ENCODE results near the gene EFHC1.
A peak's percentile ranks its signal among the peaks of the same experiment; 100 is the strongest.

The EFHC1 gene

DNA sequence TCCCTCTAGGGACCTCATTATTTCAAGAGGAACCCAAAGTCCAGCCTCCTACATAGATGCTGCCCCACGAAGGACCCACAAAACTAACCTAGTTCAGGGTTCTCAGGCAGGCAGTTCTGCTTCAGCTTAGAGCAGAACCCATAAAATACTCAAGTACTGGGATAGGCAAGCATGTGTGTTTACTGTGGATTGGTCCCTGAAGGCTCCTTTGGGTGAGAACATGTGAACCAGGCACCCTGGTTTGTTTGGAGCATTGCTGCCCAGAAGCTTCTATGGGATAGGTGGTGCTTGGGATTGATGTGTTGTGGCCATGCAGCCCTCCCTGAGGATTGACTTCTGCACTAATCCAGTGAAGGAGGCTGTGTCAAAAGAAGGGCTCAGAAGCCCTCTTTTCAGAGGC is 14.9 kb upstream of the EFHC1 start:
- DNase-seq (ENCODE audit: low read depth): no peak
- TF ChIP-seq, protein P1, sequence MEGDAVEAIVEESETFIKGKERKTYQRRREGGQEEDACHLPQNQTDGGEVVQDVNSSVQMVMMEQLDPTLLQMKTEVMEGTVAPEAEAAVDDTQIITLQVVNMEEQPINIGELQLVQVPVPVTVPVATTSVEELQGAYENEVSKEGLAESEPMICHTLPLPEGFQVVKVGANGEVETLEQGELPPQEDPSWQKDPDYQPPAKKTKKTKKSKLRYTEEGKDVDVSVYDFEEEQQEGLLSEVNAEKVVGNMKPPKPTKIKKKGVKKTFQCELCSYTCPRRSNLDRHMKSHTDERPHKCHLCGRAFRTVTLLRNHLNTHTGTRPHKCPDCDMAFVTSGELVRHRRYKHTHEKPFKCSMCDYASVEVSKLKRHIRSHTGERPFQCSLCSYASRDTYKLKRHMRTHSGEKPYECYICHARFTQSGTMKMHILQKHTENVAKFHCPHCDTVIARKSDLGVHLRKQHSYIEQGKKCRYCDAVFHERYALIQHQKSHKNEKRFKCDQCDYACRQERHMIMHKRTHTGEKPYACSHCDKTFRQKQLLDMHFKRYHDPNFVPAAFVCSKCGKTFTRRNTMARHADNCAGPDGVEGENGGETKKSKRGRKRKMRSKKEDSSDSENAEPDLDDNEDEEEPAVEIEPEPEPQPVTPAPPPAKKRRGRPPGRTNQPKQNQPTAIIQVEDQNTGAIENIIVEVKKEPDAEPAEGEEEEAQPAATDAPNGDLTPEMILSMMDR (IDR thresholded peaks at IDR 0.05; ENCODE audit: low read depth, low read length, missing control alignments): no peak
- in situ Hi-C loops (cut with HindIII; ENCODE audit: low sequenced_read_pairs): loop anchor here (25.0 kb wide), 1 partner anchor 257 kb away; the partner anchor contains the start of gene TMEM14A
- no peak overlapping the region for H3K4me3 ChIP-seq (ENCODE audit: low read depth, low read length)

DNA sequence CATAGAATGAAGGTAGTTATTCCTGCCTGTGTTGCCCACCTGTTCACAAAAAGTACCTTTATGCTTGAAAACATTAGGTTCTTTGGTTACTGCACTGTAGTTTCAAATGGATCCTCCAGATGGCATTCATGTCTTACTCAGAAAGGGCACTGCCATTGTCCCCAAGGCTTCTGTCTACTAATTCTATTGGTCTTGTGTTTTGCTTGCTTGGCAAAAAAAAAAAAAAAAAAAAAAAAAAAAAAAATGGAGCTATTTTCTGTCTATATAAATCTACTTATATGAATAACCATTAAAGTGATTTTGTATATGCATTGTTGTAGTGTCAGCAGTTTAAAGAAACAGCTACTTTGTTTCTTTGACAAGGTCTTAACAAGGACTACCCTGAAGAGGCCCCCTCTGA is 12.7 kb upstream of the EFHC1 start:
- no peak for DNase-seq (ENCODE audit: low read depth)
- in situ Hi-C loops (cut with HindIII; ENCODE audit: low sequenced_read_pairs): loop anchor here (25.0 kb wide), 1 partner anchor 255 kb away; the partner anchor contains the start of gene TMEM14A
- H3K4me3 ChIP-seq (ENCODE audit: low read depth, low read length): no peak overlapping the region
- TF ChIP-seq, protein P1 (IDR thresholded peaks at IDR 0.05; ENCODE audit: low read depth, low read length, missing control alignments): peak; percentile 53

DNA sequence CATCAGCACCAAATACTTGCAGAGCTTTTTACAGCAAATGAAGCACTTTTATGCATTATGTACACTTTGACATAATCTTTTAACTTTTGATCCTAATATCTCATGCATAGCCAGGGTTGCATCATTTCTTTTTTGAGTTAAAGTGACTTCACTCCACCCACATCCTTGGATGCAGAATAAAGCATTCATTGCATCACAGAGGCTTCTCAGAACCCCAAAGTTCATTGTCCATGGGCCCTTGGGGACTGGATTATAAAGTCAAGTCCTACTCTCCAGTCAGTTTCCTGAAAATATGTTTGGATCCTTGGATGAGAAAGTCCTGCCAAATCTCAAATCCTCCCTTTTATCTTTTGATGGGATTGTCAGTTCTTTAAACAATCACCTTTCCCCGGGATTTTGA is 10.6 kb upstream of the EFHC1 start:
- TF ChIP-seq, protein P1 (IDR thresholded peaks at IDR 0.05; ENCODE audit: low read depth, low read length, missing control alignments): no peak
- in situ Hi-C loops (cut with HindIII; ENCODE audit: low sequenced_read_pairs): loop anchor here (25.0 kb wide), 1 partner anchor 253 kb away; the partner anchor contains the start of gene TMEM14A
- no peak for DNase-seq (ENCODE audit: low read depth)
- no peak overlapping the region for H3K4me3 ChIP-seq (ENCODE audit: low read depth, low read length)

DNA sequence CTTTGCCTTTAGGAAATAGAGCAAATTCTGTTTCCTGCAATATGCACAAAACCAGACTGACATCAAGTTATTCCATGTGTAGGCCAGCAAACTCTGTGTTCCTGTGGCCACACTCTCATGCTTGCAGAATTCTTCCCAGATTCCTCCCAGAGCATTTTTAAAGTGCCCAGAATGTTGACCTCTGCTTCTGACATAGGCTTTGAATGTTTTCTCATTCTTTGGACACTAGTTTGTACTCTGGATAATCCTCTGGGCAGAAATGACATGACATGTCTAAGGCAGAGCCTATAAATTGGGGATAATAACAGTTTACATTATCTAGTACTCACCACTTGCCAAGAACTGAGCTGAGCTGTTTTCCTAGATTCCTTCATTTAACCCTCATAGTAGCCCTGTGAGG is 9.2 kb upstream of the EFHC1 start:
- TF ChIP-seq, protein P1 (IDR thresholded peaks at IDR 0.05; ENCODE audit: low read depth, low read length, missing control alignments): no peak
- no peak overlapping the region for H3K4me3 ChIP-seq (ENCODE audit: low read depth, low read length)
- in situ Hi-C loops (cut with HindIII; ENCODE audit: low sequenced_read_pairs): loop anchor here (25.0 kb wide), 1 partner anchor 251 kb away; the partner anchor contains the start of gene TMEM14A
- no peak for DNase-seq (ENCODE audit: low read depth)

DNA sequence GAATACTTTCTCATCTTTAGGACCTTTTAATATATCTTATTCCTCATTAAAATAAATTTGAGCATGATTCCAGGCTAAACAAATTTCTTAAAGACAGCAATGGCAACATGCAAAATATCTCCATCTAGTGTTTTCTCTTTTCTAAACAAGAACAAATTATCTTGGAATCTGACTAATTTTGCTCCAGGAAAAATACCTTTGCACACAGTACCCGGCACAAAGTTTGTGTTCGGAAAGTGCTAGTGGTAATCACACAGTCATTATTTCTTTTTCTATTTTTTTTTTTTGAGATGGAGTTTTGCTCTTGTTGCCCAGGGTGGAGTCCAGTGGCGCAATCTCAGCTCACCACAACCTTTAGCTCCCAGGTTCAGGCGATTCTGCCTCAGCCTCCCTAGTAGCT is 8.2 kb upstream of the EFHC1 start:
- H3K4me3 ChIP-seq (ENCODE audit: low read depth, low read length): no peak overlapping the region
- TF ChIP-seq, protein P1 (IDR thresholded peaks at IDR 0.05; ENCODE audit: low read depth, low read length, missing control alignments): no peak
- no peak for DNase-seq (ENCODE audit: low read depth)
- in situ Hi-C loops (cut with HindIII; ENCODE audit: low sequenced_read_pairs): loop anchor here (25.0 kb wide), 1 partner anchor 250 kb away; the partner anchor contains the start of gene TMEM14A

DNA sequence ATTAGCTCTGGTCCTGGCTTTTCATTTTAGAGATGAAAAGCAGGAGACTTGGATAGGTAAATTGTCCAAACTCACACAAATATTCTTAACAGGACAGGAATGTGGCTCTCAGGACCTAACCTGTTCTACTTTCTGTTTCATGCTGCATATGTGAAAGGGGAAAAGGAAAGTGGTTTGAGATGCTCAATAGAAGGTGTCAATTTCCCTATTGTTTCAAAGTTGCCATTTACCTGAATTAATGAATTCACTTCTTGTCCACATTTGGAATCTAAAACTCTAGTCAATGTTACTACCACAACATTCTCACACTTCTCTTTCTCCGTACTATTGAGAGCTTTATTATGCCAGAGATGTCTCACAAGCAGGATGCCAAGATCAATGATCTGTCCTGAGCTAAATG is 4.8 kb upstream of the EFHC1 start:
- in situ Hi-C loops (cut with HindIII; ENCODE audit: low sequenced_read_pairs): loop anchor here (25.0 kb wide), 1 partner anchor 247 kb away; the partner anchor contains the start of gene TMEM14A
- TF ChIP-seq, protein P1 (IDR thresholded peaks at IDR 0.05; ENCODE audit: low read depth, low read length, missing control alignments): no peak
- no peak overlapping the region for H3K4me3 ChIP-seq (ENCODE audit: low read depth, low read length)
- DNase-seq (ENCODE audit: low read depth): no peak
